GM08714 (cell line): ENCODE results near the gene PECR.

Experiments
- H3K4me3 ChIP-seq: fragments of 200-500 bp; sonication (Bioruptor generic); 2 replicates; pipeline ENCODE4 v1.5.1; 2014; ENCODE audit warnings: mild to moderate bottlenecking, low read length, inconsistent platforms
- ZNF274 ChIP-seq: IDR thresholded peaks from 2 replicates; pipeline ENCODE4 v1.6.1; 2012; ENCODE audit warnings: mild to moderate bottlenecking, low read depth, low read length

PECR gene

GRCh38 chr2:216041438-216041837 is 40.2 kb downstream of the PECR start:
- H3K4me3 ChIP-seq = no peak overlapping the region
- no peak for TF ChIP-seq ZNF274

GRCh38 chr2:216039918-216040317 is 41.7 kb downstream of the PECR start:
- no peak for TF ChIP-seq ZNF274
- no peak overlapping the region for H3K4me3 ChIP-seq

DNA sequence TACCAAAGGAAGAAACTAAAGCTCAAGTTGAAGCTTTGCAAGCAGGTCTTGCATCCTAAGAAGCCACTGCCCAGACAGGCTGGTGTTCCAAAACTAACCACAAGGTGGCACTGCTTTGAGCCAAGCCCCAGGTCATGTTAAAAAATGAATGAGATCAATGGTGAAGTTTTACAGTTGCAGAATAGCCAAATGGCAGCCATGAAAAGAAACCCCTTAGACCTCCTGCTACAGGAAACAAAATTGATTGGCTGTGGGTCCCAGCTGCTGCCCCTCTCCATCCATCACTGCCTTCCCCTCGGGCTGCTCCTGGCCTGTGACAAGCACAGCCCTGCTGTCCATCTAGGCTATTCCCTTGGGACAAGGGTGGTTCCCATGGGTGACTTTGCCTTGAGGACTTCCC is 47.5 kb downstream of the PECR start:
- TF ChIP-seq ZNF274 = no peak
- no peak overlapping the region for H3K4me3 ChIP-seq

DNA sequence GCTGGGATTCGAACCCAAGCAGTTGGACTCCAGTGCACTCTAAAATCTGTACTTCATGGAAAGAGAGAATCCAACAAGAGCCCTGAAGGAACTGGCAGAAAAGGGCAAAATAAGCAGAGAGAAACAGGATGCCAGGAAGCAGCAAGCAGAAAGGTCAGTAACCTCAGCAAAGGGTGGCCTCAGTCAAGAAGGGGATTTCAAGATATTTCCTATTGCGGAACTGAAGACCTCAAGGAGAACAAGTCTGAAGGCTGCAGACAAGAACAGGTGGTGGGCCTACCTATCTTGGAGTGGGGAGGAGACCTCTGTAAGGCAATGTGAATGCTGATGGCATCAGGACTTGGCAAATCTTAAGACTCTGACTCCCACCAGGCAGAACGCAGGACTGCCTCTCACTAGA is 48.2 kb downstream of the PECR start:
- no peak for TF ChIP-seq ZNF274
- H3K4me3 ChIP-seq = no peak overlapping the region; the same call in 1 of the 2 replicates

DNA sequence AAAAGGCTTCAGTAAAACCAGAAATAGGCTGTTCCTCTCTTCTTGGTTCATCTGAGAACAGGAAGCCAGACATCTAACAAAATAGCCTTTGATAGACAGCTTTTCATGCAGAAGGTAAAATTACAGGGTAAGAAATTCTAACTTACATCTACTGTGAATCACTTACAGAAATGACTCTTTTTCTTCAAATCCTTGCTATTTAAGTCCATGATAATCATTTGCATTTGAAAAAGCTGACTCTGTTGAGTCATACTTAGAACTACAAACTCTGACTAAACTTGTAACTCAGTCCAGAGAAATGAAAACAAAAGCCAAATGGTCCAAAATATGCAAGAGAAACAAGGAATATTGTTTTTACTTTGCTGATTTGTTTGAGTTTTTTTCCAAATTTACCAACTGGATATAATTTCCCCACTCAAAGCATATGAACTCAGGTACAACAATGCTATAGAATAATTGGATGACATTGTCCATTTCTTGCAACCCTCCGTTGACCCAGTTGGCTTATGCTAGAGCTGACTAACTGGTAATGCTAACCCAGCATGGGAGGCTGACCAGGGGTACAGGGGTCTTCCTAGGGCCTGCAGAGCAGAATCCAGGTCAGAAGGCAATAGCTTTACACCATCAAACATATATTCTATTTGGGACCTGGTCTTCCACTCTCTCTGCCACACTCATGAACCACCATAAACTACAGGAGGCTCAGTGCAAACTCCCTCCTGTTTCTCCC is 49.5 kb downstream of the PECR start:
- peak overlapping the region; percentile 21; the same call in 1 of the 2 replicates for H3K4me3 ChIP-seq
- TF ChIP-seq ZNF274 = no peak

DNA sequence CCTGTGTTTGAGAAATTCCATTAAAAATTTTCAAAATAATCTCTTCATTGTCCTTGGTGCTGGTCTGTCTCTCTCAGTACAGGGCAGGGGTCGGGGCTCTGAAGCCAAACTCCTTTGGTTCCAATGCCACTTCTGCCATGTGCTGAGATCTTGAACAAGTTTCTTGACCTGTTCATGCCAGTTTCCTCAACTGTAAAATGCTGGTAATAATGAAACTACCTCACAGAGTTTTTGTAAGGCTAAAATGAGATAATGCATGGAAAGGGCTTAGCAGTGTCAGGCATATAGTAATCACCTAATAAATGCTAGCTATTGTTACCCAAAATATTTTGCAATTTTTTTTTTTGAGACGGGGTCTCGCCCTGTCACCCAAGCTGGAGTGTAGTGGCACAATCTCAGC is 51.4 kb downstream of the PECR start:
- TF ChIP-seq ZNF274 = no peak
- H3K4me3 ChIP-seq = no peak overlapping the region; the same call in 1 of the 2 replicates

DNA sequence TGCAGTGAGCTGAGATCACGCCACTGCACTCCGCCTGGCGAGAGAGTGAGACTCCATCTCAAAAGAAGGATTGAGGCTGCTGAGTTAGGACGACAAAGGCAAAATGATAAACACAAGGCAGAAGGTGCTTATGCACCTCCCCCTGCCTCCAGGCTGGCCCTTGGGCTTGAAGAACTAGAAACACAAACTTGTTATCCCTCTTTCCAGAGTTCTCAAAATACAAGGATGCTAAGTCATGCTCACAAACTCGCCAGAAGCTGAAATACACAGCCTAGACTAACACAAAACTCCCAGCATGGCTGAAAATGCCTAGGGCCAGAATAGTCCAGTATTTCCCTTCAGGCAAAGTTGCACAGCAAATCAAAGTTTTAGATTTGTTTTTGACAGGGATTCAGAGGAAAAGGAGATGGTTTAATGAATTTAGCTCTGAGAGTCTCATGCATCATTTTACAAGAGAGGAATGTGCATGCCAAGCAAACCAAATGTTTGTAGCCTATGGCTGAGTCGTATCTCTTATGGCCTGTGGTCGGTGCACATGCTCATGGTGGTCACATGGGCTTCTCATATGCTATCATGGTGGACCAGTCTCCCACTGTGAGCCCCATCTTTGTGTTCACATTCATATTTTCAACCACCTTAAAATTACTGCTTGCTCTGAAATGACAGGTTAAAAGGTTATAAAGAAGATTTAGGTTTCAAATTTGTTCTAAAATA is 52.0 kb downstream of the PECR start:
- no peak overlapping the region for H3K4me3 ChIP-seq
- no peak for TF ChIP-seq ZNF274

GRCh38 chr2:216024779-216025336 is 56.8 kb downstream of the PECR start:
- H3K4me3 ChIP-seq = no peak overlapping the region
- no peak for TF ChIP-seq ZNF274

GRCh38 chr2:216023055-216023648 is 58.5 kb downstream of the PECR start:
- TF ChIP-seq ZNF274 = no peak
- H3K4me3 ChIP-seq = no peak overlapping the region

DNA sequence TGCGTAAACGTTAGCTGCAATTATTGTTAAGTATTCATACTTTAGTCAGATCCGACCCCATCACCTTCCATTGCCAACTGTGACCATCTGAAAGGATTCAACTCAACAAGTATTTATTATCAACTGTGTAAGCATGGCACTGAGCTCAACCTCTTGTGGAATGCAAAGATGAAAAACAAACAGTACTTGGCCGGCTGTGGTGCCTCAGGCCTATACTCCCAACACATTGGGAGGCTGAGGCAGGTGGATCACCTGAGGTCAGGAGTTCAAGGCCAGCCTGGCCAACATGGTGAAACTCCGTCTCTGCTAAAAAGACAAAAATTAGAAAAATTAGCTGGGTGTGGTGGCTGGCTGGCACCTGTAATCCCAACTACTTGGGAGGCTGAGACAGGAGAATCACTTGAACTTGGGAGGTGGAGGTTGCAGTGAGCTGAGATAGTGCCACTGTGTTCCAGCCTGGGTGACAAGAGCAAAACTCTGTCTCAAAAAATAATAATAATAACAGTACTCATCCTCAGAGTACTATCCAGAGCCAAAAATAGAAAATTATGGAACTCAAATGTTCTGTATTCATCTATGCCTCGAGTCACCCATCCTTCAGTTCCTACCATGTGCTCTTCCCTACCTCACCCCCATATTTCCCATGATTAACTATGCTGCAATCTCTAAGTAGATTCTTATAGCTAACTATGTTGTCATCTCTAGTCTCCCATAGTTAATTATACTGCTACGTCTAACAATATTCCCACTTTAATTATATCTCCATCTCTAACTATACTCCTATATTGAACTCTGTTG is 59.6 kb downstream of the PECR start:
- H3K4me3 ChIP-seq = no peak overlapping the region
- no peak for TF ChIP-seq ZNF274

GRCh38 chr2:216018709-216019108 is 62.9 kb downstream of the PECR start:
- TF ChIP-seq ZNF274 = no peak

DNA sequence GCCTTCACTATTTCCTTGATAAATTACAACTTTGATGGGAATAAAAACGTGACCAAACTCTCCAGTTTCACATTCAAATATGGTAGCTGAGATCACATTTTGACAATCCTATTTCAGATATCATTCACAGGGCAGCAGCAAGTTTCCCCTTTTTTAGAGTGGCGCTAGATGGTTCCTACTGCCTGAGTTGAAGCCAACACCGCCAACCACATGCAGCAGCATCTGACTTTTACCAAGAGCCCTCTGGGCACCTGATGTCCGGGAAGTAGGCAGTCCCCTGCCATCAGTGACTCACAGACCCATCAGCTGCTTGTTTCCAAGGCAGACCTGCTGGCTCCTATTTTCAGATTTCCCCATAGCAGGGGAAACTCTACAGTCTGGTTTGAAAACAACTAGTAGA is 64.2 kb downstream of the PECR start:
- no peak overlapping the region for H3K4me3 ChIP-seq
- no peak for TF ChIP-seq ZNF274

More at GRCh38 chr2:216018709-216019108, 62.9 kb downstream of the PECR start:
- H3K4me3 ChIP-seq = no peak overlapping the region

GRCh38 chr2:216016581-216016980 is 65.0 kb downstream of the PECR start:
- no peak for TF ChIP-seq ZNF274
- no peak overlapping the region for H3K4me3 ChIP-seq
